ENCODE data around the gene CSNK1A1L.

CSNK1A1L gene

GRCh38 chr13:37094840-37095239 is 10.6 kb downstream of the CSNK1A1L start:
- H3K9me3 ChIP-seq (ENCODE audit: severe bottlenecking), result no peaks in the 10 kb centered on the region
- no peak overlapping the region for H3K4me3 ChIP-seq (ENCODE audit: low read depth, low read length)
- no peaks in the 10 kb centered on the region for H3K27me3 ChIP-seq (ENCODE audit: insufficient read depth, low read depth, severe bottlenecking)
- no peak for DNase-seq
- H3K36me3 ChIP-seq, result no peaks in the 10 kb centered on the region
- H3K27ac ChIP-seq, result no peak overlapping the region
- no peak for TF ChIP-seq CTCF (IDR thresholded peaks at IDR 0.05; ENCODE audit: low read depth, low read length)

GRCh38 chr13:37094099-37094498 is 11.4 kb downstream of the CSNK1A1L start:
- no peak for DNase-seq
- Histone ChIP-seq H3K9me3 (ENCODE audit: severe bottlenecking) (no peaks in the 10 kb centered on the region), H3K4me3 (ENCODE audit: low read depth, low read length) (no peak overlapping the region), H3K27ac (no peak overlapping the region), H3K27me3 (ENCODE audit: insufficient read depth, low read depth, severe bottlenecking) (no peaks in the 10 kb centered on the region), H3K36me3 (no peaks in the 10 kb centered on the region)
- no peak for TF ChIP-seq CTCF (IDR thresholded peaks at IDR 0.05; ENCODE audit: low read depth, low read length)

GRCh38 chr13:37091835-37092234 is 13.6 kb downstream of the CSNK1A1L start:
- H3K27me3 ChIP-seq (ENCODE audit: insufficient read depth, low read depth, severe bottlenecking), result no peaks in the 10 kb centered on the region
- no peak overlapping the region for H3K27ac ChIP-seq
- no peaks in the 10 kb centered on the region for H3K36me3 ChIP-seq
- no peak overlapping the region for H3K4me3 ChIP-seq (ENCODE audit: low read depth, low read length)
- no peak for TF ChIP-seq CTCF (IDR thresholded peaks at IDR 0.05; ENCODE audit: low read depth, low read length)
- no peaks in the 10 kb centered on the region for H3K9me3 ChIP-seq (ENCODE audit: severe bottlenecking)
- DNase-seq, result no peak

GRCh38 chr13:37090912-37091311 is 14.6 kb downstream of the CSNK1A1L start:
- no peak for TF ChIP-seq CTCF (IDR thresholded peaks at IDR 0.05; ENCODE audit: low read depth, low read length)
- H3K27ac ChIP-seq, result no peak overlapping the region
- H3K9me3 ChIP-seq (ENCODE audit: severe bottlenecking), result no peaks in the 10 kb centered on the region
- no peaks in the 10 kb centered on the region for H3K36me3 ChIP-seq
- no peak for DNase-seq
- H3K4me3 ChIP-seq (ENCODE audit: low read depth, low read length), result no peak overlapping the region
- no peaks in the 10 kb centered on the region for H3K27me3 ChIP-seq (ENCODE audit: insufficient read depth, low read depth, severe bottlenecking)

GRCh38 chr13:37089495-37089894 is 16.0 kb downstream of the CSNK1A1L start:
- no peaks in the 10 kb centered on the region for H3K36me3 ChIP-seq
- no peak overlapping the region for H3K27ac ChIP-seq
- H3K4me3 ChIP-seq (ENCODE audit: low read depth, low read length), result no peak overlapping the region
- no peak for TF ChIP-seq CTCF (IDR thresholded peaks at IDR 0.05; ENCODE audit: low read depth, low read length)
- no peaks in the 10 kb centered on the region for H3K27me3 ChIP-seq (ENCODE audit: insufficient read depth, low read depth, severe bottlenecking)
- DNase-seq, result no peak
- no peaks in the 10 kb centered on the region for H3K9me3 ChIP-seq (ENCODE audit: severe bottlenecking)

- Histone ChIP-seq H3K36me3 (no peaks in the 10 kb centered on the region), H3K9me3 (ENCODE audit: severe bottlenecking) (no peaks in the 10 kb centered on the region), H3K27me3 (ENCODE audit: insufficient read depth, low read depth, severe bottlenecking) (no peaks in the 10 kb centered on the region), H3K27ac (no peak overlapping the region), H3K4me3 (ENCODE audit: low read depth, low read length) (no peak overlapping the region)
- no peak for TF ChIP-seq CTCF (IDR thresholded peaks at IDR 0.05; ENCODE audit: low read depth, low read length)
- no peak for DNase-seq
Observed at GRCh38 chr13:37087486-37087885, 18.0 kb downstream of the CSNK1A1L start.

Data from WERI-Rb-1 (cell line).